ENCODE measurements around the gene MLEC. TPM values are rescaled to one million over a fixed set of nuclear protein-coding genes. Genes with fewer than 3 reads are reported as not detected.
A peak's percentile ranks its signal among the peaks of the same experiment; 100 is the strongest.
"Not testable (repeated sequence)": the region's sequence is repeated elsewhere in the genome, so short reads cannot be mapped to it uniquely, and the experiment has no call there.

MLEC gene
- total and polyA plus RNA-seq, 2 experiments from 2014 or later, result 79.4 to 119 TPM

- Histone ChIP-seq H3K36me3 (ENCODE audit: low read depth) (no peaks in the 10 kb centered on the region), H2AFZ (no peak overlapping the region), H3K9me2 (ENCODE audit: insufficient read depth) (no peaks in the 10 kb centered on the region), H3K79me2 (ENCODE audit: insufficient read depth) (no peaks in the 10 kb centered on the region), H3K9ac (no peak overlapping the region), H3K4me3 (no peak overlapping the region), H3F3A (ENCODE audit: insufficient read depth) (no peaks in the 10 kb centered on the region), H3K27ac (no peak overlapping the region), H3K27me3 (replicated peaks; ENCODE audit: insufficient read depth) (peaks cover 4% of the 10 kb centered on the region; the same call in 1 of the 2 replicates), H3K4me1 (ENCODE audit: insufficient read depth) (no peaks in the 10 kb centered on the region), H3K4me2 (ENCODE audit: unreplicated experiment) (no peak overlapping the region), H3K9me3 (ENCODE audit: low read depth) (no peaks in the 10 kb centered on the region), H4K20me1 (ENCODE audit: insufficient read depth) (no peaks in the 10 kb centered on the region)
- no peak for DNase-seq
- TF ChIP-seq EZH2 (IDR thresholded peaks at IDR 0.05; ENCODE audit: insufficient read depth, poor library complexity, severe bottlenecking) (no peak), EZH2phosphoT487 (IDR thresholded peaks at IDR 0.05; ENCODE audit: insufficient read depth, low read depth) (no peak)
- WGBS, 2 experiments (ENCODE audit: low coverage in 1 of 2, low lambda C conversion rate in 2 of 2, missing lambda C conversion rate in 2 of 2), result 87 to 91% methylated on average over 28 to 34 of the region's 34 CpGs
- in situ Hi-C loops (cut with MboI), result no loop called here
Observed at GRCh38 chr12:120666571-120667390, 20.2 kb upstream of the MLEC start.

GRCh38 chr12:120668091-120668867 lies 18.7 kb upstream of the MLEC start:
- H3K9me2 ChIP-seq (ENCODE audit: insufficient read depth), result no peaks in the 10 kb centered on the region
- H3K36me3 ChIP-seq (ENCODE audit: low read depth), result no peaks in the 10 kb centered on the region
- H3K27me3 ChIP-seq (replicated peaks; ENCODE audit: insufficient read depth), result peaks cover 4% of the 10 kb centered on the region; the same call in 1 of the 2 replicates
- H3K79me2 ChIP-seq (ENCODE audit: insufficient read depth), result no peaks in the 10 kb centered on the region
- 84 to 85% methylated on average over 20 of the region's 20 CpGs for WGBS, 2 experiments (ENCODE audit: low coverage in 1 of 2, low lambda C conversion rate in 2 of 2, missing lambda C conversion rate in 2 of 2)
- no peaks in the 10 kb centered on the region for H3F3A ChIP-seq (ENCODE audit: insufficient read depth)
- TF ChIP-seq EZH2phosphoT487 (IDR thresholded peaks at IDR 0.05; ENCODE audit: insufficient read depth, low read depth), result no peak
- no peak for TF ChIP-seq EZH2 (IDR thresholded peaks at IDR 0.05; ENCODE audit: insufficient read depth, poor library complexity, severe bottlenecking)
- no peaks in the 10 kb centered on the region for H4K20me1 ChIP-seq (ENCODE audit: insufficient read depth)
- no peak for DNase-seq
- no peak overlapping the region for H3K9ac ChIP-seq
- in situ Hi-C loops (cut with MboI), result no loop called here
- H2AFZ ChIP-seq, result no peak overlapping the region
- no peak overlapping the region for H3K4me3 ChIP-seq
- no peak overlapping the region for H3K4me2 ChIP-seq (ENCODE audit: unreplicated experiment)
- no peaks in the 10 kb centered on the region for H3K4me1 ChIP-seq (ENCODE audit: insufficient read depth)
- H3K9me3 ChIP-seq (ENCODE audit: low read depth), result no peaks in the 10 kb centered on the region
- no peak overlapping the region for H3K27ac ChIP-seq

- Histone ChIP-seq H3K4me3 (peak overlapping the region; percentile 24; the same call in 1 of the 2 replicates), H3K36me3 (ENCODE audit: low read depth) (no peaks in the 10 kb centered on the region), H3K4me2 (ENCODE audit: unreplicated experiment) (no peak overlapping the region), H3K9me3 (ENCODE audit: low read depth) (no peaks in the 10 kb centered on the region), H3K9me2 (ENCODE audit: insufficient read depth) (no peaks in the 10 kb centered on the region), H3K27ac (no peak overlapping the region), H3K4me1 (ENCODE audit: insufficient read depth) (no peaks in the 10 kb centered on the region), H3K27me3 (replicated peaks; ENCODE audit: insufficient read depth) (peaks cover under 1% of the 10 kb centered on the region; the same call in 1 of the 2 replicates), H4K20me1 (ENCODE audit: insufficient read depth) (no peaks in the 10 kb centered on the region), H3F3A (ENCODE audit: insufficient read depth) (no peaks in the 10 kb centered on the region), H3K79me2 (ENCODE audit: insufficient read depth) (no peaks in the 10 kb centered on the region), H2AFZ (peak overlapping the region; percentile 66), H3K9ac (no peak overlapping the region)
- peak; percentile 83 for DNase-seq
- TF ChIP-seq EZH2 (IDR thresholded peaks at IDR 0.05; ENCODE audit: insufficient read depth, poor library complexity, severe bottlenecking) (no peak), EZH2phosphoT487 (IDR thresholded peaks at IDR 0.05; ENCODE audit: insufficient read depth, low read depth) (no peak)
- in situ Hi-C loops (cut with MboI), result no loop called here
- 16 to 19% methylated on average over 15 to 19 of the region's 19 CpGs for WGBS, 2 experiments (ENCODE audit: low coverage in 1 of 2, low lambda C conversion rate in 2 of 2, missing lambda C conversion rate in 2 of 2)
Observed at GRCh38 chr12:120668868-120669840, 17.8 kb upstream of the MLEC start.

GRCh38 chr12:120670237-120670636 lies 16.7 kb upstream of the MLEC start:
- 88 to 90% methylated on average over 6 of the region's 6 CpGs for WGBS, 2 experiments (ENCODE audit: low coverage in 1 of 2, low lambda C conversion rate in 2 of 2, missing lambda C conversion rate in 2 of 2)
- in situ Hi-C loops (cut with MboI); H3K4me2 ChIP-seq (ENCODE audit: unreplicated experiment); H3K79me2 ChIP-seq (ENCODE audit: insufficient read depth); H3F3A ChIP-seq (ENCODE audit: insufficient read depth); H3K9me3 ChIP-seq (ENCODE audit: low read depth); H2AFZ ChIP-seq; H3K9ac ChIP-seq; H3K4me1 ChIP-seq (ENCODE audit: insufficient read depth); DNase-seq; H4K20me1 ChIP-seq (ENCODE audit: insufficient read depth); H3K9me2 ChIP-seq (ENCODE audit: insufficient read depth); H3K36me3 ChIP-seq (ENCODE audit: low read depth); H3K27me3 ChIP-seq (replicated peaks; ENCODE audit: insufficient read depth); H3K4me3 ChIP-seq; H3K27ac ChIP-seq: not testable (repeated sequence)
